Lung (tissue), 16 donors: ENCODE measurements around the gene ENTHD1. TPM values are rescaled to one million over a fixed set of nuclear protein-coding genes. Genes with fewer than 3 reads are reported as not detected.

Experiments
- ATAC-seq: fragments of 200-7000 bp; cut with Tn5 transposase; one replicate; pipeline ENCODE4 v1.9.1; 2020; ENCODE audit warnings: moderate number of reproducible peaks; ENCODE audit not compliant: insufficient read depth, low FRiP score
- DNase-seq, 3 donors: peaks; one replicate each; pipeline ENCODE4 v3.0.0-alpha.2; 2013 to 2017
- H3K27ac ChIP-seq, 2 donors: one replicate each; pipeline ENCODE4 v1.5.1; 2013; ENCODE audit warnings: mild to moderate bottlenecking in 2 of 2, moderate library complexity in 2 of 2, control low read depth in 1 of 2, inconsistent platforms in 1 of 2, low read depth in 1 of 2, low read length in 1 of 2
- H3K27me3 ChIP-seq, 3 donors: one replicate each; pipeline ENCODE4 v1.5.1; 2013; ENCODE audit warnings: low read length in 2 of 3; ENCODE audit not compliant: control insufficient read depth in 3 of 3, insufficient read depth in 3 of 3
- H3K36me3 ChIP-seq, 4 donors: one replicate each; pipeline ENCODE4 v1.5.1; 2013; ENCODE audit warnings: low read length in 4 of 4, mild to moderate bottlenecking in 1 of 4, moderate library complexity in 1 of 4; ENCODE audit not compliant: control insufficient read depth in 4 of 4, insufficient read depth in 4 of 4
- H3K4me1 ChIP-seq, 5 donors: one replicate each; pipeline ENCODE4 v1.5.1; 2013; ENCODE audit warnings: low read length in 5 of 5, mild to moderate bottlenecking in 2 of 5, moderate library complexity in 1 of 5; ENCODE audit not compliant: control insufficient read depth in 5 of 5, insufficient read depth in 5 of 5
- H3K4me3 ChIP-seq: one replicate; pipeline ENCODE4 v1.5.1; 2013; ENCODE audit warnings: mild to moderate bottlenecking, control low read depth, moderate library complexity
- H3K9ac ChIP-seq, 2 donors: one replicate each; pipeline ENCODE4 v1.5.1; 2013; ENCODE audit warnings: low read length in 2 of 2, control low read depth in 1 of 2; ENCODE audit not compliant: insufficient read depth in 1 of 2
- H3K9me3 ChIP-seq, 4 donors: one replicate each; pipeline ENCODE4 v1.5.1; 2013; ENCODE audit warnings: low read length in 3 of 4, mild to moderate bottlenecking in 1 of 4, moderate library complexity in 1 of 4; ENCODE audit not compliant: control insufficient read depth in 4 of 4, insufficient read depth in 3 of 4
- CTCF ChIP-seq: IDR thresholded peaks from 2 replicates; pipeline ENCODE4 v1.5.1; 2012; ENCODE audit warnings: mild to moderate bottlenecking; ENCODE audit errors: control extremely low read depth, extremely low read depth
- WGBS, 2 donors: extraction: QIAGEN DNeasy Blood & Tissue Kit; methylation state at CpG; one replicate each; pipeline ENCODE4 v1.1.7; 2013; 5-methylcytosine and 5-hydroxymethylcytosine counted together
- long read RNA-seq, 5 donors: transcript quantifications; one replicate each; lab custom pipeline, GENCODE V29; 2026
- polyA plus RNA-seq, 2 donors: library from polyadenylated mRNA; stranded (reverse); fragments of 200-250 nt; gene quantifications; one replicate each; pipeline ENCODE4 v1.2.1, GENCODE V29; 2013
- total RNA-seq, 2 donors: library from RNA; depleted of rRNA in 1 of 2; stranded (reverse); fragments of >200 nt in 1 of 2; gene quantifications; one replicate each; pipeline ENCODE4 v1.2.1, GENCODE V29; 2014 to 2021
- donor health status: control.
- donor health status: control.
- donor health status: Bipolar disorder and iron deficiency.
- donor health status: healthy.
- donor health status: DM: yes; HTN: yes; CAD: no.

Gene ENTHD1
- total RNA-seq (under 1 TPM in 1 of 2 donors, not detected in 1; 0.15 TPM), polyA plus RNA-seq (under 1 TPM in 1 of 2 donors, not detected in 1; 0.04 TPM)
- long read RNA-seq, donor 1 = 0 reads
- long read RNA-seq, donor 2 = 0 reads
- long read RNA-seq, donor 3 = 0 reads
- long read RNA-seq, donor 4 = 0 reads
- long read RNA-seq, donor 5 = 0 reads

DNA sequence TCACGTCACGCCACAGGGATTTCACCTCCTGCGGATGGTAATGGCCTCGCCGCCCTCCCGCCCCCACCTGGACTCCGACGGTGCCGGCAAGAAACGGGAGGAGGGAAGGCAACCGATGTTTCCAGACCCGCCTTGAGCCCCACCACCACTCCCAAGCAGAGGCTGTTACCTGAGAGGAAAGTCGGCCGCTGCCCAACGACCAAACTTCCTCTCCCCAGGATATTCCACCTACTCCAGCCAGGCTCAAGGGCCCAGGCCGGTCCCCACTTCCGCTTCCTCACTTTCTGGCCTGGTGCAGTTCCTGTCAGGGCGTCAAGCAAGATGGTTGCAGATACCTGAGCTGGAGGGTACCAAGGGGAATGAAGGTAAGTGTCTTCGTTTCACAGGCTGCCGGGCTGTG lies at the start of gene ENTHD1:
TSS of gene ENTHD1 (minus strand) at position 235 of the 400 bp plus-strand sequence. CDS start 6,012 bp downstream, outside the sequence.
- no peak for TF ChIP-seq CTCF
- Histone ChIP-seq H3K4me3 (no peak within 1 kb of the TSS), H3K27me3 (peaks cover 0 to 30% (median 10%) of the 10 kb centered on the region in 3 donors), H3K9ac (no peak within 1 kb of the TSS), H3K27ac (no peak within 1 kb of the TSS), H3K36me3 (no peaks in the 10 kb centered on the region), H3K9me3 (no peaks in the 10 kb centered on the region), H3K4me1 (no peaks in the 10 kb centered on the region)
- DNase-seq (no peak), ATAC-seq (no peak)
- 81 to 83% methylated on average over 20 of the region's 20 CpGs for WGBS, 2 donors

- H3K9ac ChIP-seq = no peak overlapping the region
- 78 to 83% methylated on average over 5 of the region's 5 CpGs for WGBS, 2 donors
- DNase-seq = no peak
- H3K4me3 ChIP-seq = no peak overlapping the region
- H3K27ac ChIP-seq = no peak overlapping the region
- no peak for ATAC-seq
- no peak for TF ChIP-seq CTCF
- H3K9me3 ChIP-seq = no peaks in the 10 kb centered on the region
- H3K36me3 ChIP-seq = no peaks in the 10 kb centered on the region
- peaks cover 0 to 4% (median 0%) of the 10 kb centered on the region in 3 donors for H3K27me3 ChIP-seq
- H3K4me1 ChIP-seq = peaks cover 0 to 13% (median 9%) of the 10 kb centered on the region in 5 donors
These were observed 49.8 kb upstream of the ENTHD1 start for GRCh38 chr22:39943337-39943736.

DNA sequence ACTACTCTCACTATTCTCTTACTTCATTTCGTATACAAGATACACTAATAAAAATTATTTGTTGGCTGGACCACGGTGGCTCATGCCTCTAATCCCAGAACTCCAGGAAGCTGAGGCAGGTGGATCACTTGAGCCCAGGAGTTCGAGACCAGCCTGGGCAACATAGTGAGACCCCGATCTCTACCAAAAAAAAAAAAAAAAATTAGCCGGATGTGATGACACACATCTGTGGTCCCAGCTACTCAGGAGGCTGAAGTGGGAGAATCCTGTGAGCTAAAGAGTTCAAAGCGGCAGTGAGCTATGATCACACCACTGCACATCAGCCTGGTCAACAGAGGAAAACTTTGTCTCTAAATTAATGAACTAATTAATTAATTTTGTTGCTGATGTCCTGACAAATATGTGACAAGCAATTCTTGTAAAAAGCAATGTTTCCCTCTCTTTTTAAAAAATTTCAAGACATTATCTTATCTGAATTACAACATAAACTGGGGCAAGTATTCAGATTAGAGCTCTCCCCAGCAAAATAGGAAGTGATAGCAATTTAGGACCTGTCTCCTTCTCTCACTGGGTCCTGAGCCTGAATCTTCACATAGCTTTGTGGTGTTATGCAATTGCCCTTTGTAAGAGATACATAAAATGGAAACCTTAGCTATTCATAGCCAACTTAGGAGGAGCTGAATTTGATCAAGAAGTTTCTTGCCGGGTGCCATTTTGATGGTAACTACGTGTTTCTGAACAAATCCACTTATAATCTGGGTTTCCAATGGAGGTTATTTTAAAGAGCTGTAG lies 49.1 kb upstream of the ENTHD1 start:
- H3K4me1 ChIP-seq = peaks cover 0 to 13% (median 9%) of the 10 kb centered on the region in 5 donors
- no peak overlapping the region for H3K4me3 ChIP-seq
- 85 to 89% methylated on average over 8 of the region's 8 CpGs for WGBS, 2 donors
- peaks cover 0 to 4% (median 0%) of the 10 kb centered on the region in 3 donors for H3K27me3 ChIP-seq
- no peak overlapping the region for H3K9ac ChIP-seq
- ATAC-seq = no peak
- no peak for DNase-seq
- no peak for TF ChIP-seq CTCF
- no peaks in the 10 kb centered on the region for H3K36me3 ChIP-seq
- no peaks in the 10 kb centered on the region for H3K9me3 ChIP-seq
- no peak overlapping the region for H3K27ac ChIP-seq
